GM12892 (cell line): ENCODE results near the gene RAPGEF1.

Source experiments
- POLR2A ChIP-seq: IDR thresholded peaks from 2 replicates; pipeline ENCODE4 v1.6.1; 2011; ENCODE audit warnings: low read depth, low read length, control low read depth
- POLR2AphosphoS5 ChIP-seq: IDR thresholded peaks from 2 replicates; pipeline ENCODE4 v1.6.1; 2011; ENCODE audit warnings: low read depth, low read length, control low read depth

DNA sequence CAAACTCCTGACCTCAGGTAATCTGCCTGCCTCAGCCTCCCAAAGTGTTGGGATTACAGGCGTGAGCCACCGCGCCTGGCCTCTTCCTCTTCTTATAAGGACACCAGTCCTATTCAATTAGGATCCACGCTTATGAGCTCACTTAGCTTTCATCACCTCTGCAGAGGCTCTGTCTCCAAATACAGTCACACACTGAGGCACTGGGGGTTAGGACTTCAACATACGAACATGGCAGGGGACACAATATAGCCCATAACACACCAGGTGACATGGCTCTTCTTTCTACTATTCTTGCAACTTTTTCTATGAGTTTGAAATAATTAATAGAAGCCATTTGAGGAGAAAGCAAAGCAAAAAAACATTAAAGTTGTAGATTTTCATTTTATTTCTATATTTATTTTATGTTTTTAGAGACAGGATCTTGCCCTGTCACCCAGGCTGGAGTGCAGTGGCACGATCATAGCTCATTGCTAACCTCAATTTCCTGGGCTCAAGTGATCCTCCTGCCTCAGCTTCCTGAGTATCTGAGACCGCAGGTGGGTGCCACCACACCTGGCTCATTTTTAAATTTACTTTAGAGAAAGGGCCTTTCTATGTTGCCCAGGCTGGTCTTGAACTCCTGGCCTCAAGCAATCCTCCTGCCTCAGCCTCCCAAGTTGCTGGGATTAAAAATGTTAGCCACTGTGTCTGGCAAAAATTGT, 200.5 kb downstream of the RAPGEF1 start:
- TF ChIP-seq POLR2A (no peak), POLR2AphosphoS5 (no peak)
